CD4-positive, alpha-beta T cell treated with Interleukin-2 at 100 ng/mL for 4 hours (primary cell): ENCODE data around the gene NPIPB6.
A peak's percentile ranks its signal among the peaks of the same experiment; 100 is the strongest.

ENCODE experiments used
- DNase-seq: peaks from one replicate; pipeline ENCODE4 v3.0.0-alpha.2; 2020; ENCODE audit warnings: low spot score

NPIPB6 gene

DNA sequence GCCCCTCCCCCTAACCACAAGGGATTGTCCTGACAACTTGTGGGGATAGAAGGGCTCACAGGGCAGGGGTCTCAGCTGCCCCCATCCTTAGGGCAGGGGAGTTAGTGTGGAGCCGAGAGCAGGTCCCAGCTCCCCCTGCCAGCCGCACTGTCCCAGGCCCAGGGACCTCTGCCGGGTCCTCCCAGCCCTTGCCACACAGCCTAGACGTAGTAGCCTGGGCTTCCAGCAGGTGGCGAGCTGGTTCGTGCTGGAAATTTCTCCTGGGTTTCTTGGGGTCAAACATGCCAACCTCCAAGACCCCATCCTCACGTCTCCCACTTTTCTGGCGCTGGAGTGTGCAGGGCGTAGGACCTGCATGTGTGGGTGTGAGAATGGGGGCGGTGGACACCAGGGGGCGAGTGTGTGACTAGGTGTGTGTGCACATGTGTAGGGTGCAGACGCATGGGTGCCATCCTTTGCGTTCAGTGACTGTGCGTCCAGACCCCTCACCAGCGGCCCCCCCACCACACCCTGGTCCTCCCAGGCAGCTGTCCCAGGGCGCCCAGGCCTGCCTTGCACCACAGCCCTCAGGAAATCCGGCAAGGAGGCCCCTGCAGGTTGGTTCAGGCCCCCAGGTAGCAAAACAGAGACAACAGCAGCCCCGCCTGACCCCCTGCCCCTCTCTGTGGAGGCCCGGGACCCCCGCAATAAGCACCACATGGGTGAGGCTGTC lies 41.5 kb downstream of the NPIPB6 start:
- DNase-seq, result peak; percentile 37

DNA sequence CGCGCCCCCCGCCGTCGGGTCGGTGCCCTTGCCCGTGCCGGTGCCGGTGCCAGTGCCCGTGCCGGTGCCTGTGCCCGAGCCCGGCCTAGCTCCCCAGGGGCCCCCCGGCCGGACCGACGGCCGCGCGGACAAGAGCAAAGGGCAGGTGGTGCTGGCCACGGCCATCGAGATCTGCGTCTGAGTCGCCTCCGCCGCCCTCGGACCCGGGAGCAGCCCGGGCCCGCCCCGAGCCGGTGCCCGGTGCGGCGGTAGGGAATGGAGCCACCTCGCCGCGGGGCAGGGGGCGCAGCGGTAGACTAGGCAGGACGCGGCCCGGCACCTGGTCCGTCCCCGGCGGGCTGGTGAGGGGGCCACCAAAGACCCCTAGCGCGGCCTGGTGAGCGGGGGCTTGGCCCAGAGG lies 42.6 kb downstream of the NPIPB6 start:
- DNase-seq, result no peak

GRCh38 chr16:28320023-28320561 lies 43.2 kb downstream of the NPIPB6 start:
- no peak for DNase-seq

GRCh38 chr16:28319476-28320022 lies 43.8 kb downstream of the NPIPB6 start:
- no peak for DNase-seq

DNA sequence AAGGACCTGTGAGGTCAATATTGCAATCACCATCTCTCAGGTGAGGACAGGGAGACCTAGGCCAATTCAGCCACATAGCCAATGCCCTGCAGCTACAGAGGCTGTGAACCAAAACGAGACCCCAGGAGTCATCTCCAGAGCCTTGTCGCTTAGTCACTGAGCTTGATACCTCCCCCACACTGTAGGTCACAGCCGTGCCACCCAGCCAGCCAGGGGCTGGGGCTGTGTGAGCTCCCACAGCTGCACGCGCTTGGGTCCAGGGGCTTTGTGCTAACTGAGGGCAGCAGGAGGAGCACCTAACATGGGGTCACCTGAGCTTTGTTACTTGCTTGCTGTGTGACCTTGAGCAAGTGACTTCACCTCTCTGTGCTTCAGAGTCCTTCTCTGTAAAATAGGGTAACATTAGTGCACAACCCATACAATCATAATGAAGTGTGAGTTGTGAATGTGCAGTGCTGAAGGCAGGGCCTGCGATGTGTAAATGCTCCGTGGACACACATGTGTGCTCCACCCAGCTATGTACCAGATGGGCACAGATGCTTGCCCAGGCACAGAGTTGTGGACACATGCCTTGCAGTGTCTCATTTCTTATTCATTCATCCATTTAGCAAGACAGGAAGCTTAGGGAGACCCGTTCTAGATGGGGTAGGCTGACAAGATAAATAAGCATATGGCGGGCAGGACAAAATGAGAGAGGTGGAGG lies 45.1 kb downstream of the NPIPB6 start:
- DNase-seq, result no peak

GRCh38 chr16:28317040-28317880 lies 46.0 kb downstream of the NPIPB6 start:
- peak; percentile 79 for DNase-seq

- no peak for DNase-seq
These were observed 47.3 kb downstream of the NPIPB6 start for GRCh38 chr16:28316054-28316453.

- no peak for DNase-seq
These were observed 49.7 kb downstream of the NPIPB6 start for GRCh38 chr16:28313587-28313986.

DNA sequence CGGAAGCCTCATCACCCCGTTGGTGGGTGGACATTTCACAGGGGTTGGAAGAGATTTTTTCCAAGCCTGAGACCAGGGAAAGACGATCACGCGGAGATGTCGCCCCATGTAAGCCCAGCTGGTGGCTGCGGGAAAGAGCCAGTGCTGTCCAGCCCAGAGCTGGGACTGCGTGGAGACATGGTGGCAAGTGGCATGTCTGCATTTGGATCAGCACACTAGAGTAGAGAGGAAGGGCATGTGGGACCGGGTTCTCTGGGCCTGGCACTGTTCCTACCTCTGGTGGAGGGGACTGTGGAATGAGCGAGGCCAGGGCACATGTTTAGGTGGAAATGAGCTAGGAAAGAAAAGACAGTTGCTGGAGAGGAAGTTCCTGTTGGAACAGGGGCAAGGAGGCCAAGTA lies 51.0 kb downstream of the NPIPB6 start:
- DNase-seq, result no peak

GRCh38 chr16:28311913-28312312 lies 51.4 kb downstream of the NPIPB6 start:
- DNase-seq, result no peak

DNA sequence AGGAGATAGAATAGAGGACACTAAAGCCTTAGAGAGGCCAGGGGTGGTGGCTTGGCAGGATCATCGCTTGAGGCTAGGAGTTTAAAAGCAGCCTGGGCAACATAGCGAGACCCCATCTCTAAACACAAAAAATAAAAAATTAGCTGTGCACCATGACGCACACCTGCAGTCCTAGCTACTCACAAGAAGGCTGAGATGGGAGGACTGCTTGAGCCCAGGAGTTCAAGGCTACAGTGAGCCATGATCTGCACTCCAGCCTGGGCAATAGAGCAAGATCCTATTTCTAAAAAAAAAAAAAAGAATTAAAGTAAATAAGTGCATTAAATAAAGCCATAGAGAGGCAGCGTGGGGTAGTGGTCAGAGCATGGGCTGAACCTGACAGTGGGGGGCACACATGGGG lies 51.9 kb downstream of the NPIPB6 start:
- DNase-seq, result no peak

DNA sequence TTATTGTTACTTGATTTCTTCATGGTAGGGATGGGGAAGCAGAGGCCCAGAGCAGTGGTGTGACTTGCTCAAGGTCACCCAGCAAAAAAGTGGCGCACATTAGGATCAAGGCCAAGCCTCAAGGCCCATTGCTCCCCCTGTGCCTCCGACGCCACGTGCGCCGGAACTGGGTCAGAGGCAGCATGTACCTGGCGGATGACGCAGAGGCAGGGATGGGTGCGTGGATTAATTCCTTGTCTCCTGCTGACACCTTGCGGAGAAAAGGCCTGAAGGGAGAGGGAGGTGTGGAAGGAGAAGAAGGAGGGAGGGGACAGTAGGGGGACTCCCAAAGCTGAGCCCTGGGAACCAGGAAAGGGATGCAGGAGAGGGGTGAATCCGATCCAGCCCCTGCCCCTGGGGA lies 52.5 kb downstream of the NPIPB6 start:
- no peak for DNase-seq

DNA sequence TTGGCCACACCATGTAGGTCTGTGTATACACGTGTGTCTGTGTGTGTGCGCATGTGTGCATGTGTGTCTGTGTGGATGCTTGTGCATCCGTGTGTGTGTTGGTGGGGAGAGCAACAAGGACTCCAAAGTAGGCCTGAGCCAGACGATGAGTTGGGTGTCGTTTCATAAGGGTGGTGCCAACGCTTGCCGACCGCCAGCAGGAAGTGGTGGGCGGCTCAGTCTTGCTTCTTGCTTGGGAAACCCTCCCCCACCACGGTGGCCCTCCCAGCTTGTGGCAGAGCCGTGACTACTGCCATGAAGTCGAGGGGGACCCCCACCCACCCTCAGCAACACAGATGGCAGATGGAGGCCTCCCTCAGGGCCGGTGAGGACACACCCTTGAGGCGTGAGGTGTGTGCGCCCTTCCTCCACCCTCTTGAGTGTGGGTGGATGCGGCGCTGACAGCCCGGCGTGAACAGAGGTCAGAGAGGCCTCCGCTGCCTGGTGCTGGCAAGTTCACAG lies 53.4 kb downstream of the NPIPB6 start:
- peak; percentile 92 for DNase-seq

GRCh38 chr16:28308794-28309584 lies 54.3 kb downstream of the NPIPB6 start:
- DNase-seq, result no peak

- no peak for DNase-seq
These were observed 55.4 kb downstream of the NPIPB6 start for GRCh38 chr16:28307936-28308335.

DNA sequence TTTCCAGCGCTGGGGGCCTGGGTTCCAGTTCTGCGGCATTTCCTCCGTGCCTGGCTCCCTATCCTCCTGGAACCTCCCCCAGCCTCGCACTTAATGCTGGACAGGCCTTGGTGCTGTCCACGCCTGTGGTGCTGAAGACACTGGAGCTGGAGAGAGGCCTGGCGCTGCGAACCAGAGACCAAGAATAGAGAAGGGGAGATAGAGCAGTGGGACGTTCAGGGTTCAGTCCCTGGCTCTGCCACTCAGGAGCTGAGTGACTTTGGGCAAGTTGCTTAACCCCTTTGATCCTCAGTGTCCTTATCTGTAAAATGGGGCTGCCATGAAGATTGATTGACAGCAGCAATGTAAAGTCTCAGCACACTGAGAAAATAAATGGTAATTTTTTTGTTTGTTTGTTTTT lies 59.1 kb downstream of the NPIPB6 start:
- DNase-seq, result no peak

DNA sequence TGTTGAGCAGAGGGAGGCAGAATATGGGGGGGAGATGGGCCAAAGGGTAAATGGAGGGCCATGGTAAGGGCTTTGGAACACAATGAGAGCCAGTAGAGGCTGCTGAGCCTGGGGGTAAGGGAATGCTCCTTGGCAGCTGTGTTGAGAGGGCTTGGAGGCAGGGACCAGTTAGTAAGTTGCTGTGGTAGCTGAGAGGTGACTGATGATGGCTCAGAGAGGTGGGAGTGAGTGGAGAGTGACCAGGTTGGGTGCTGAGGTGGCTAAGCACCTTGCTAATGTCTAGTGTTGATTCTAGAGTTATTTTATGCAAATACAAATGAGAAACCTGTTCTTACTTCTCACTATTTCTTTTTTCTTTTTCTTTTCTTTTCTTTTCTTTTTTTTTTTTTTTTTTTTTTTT lies 60.2 kb downstream of the NPIPB6 start:
- DNase-seq, result no peak

DNA sequence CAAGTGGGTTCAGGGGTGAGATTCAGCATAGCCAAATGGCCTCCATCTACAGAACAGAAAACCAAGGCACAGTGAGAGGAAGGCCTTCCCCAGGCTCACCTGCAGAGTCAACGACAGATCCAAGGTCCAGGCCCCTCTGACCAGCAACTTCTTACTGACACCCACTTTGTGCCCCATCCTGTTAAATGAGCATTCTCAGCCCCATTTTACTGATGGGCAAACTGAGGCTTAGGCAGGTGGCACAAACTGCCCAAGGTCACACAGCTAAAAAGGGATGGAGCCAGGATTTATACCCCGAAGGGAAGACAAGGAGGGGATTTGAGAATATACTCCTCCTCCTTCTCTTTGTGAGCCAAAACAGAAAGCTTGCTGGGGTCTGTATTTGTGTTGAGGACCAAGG lies 61.7 kb downstream of the NPIPB6 start:
- no peak for DNase-seq

- DNase-seq, result no peak
These were observed 62.2 kb downstream of the NPIPB6 start for GRCh38 chr16:28301154-28301553.

GRCh38 chr16:28300327-28300726 lies 63.0 kb downstream of the NPIPB6 start:
- DNase-seq, result no peak

- DNase-seq, result no peak
These were observed 64.8 kb downstream of the NPIPB6 start for GRCh38 chr16:28298511-28298878.
